ENCODE data around the gene ADPRH. TPM values are rescaled to one million over a fixed set of nuclear protein-coding genes. Genes with fewer than 3 reads are reported as not detected.
"Not testable (repeated sequence)": the region's sequence is repeated elsewhere in the genome, so short reads cannot be mapped to it uniquely, and the experiment has no call there.

Gene ADPRH
- polyA plus RNA-seq, 2 of the 4 experiments (the other 2 are of a cell fraction), result 3.7 to 3.8 TPM

DNA sequence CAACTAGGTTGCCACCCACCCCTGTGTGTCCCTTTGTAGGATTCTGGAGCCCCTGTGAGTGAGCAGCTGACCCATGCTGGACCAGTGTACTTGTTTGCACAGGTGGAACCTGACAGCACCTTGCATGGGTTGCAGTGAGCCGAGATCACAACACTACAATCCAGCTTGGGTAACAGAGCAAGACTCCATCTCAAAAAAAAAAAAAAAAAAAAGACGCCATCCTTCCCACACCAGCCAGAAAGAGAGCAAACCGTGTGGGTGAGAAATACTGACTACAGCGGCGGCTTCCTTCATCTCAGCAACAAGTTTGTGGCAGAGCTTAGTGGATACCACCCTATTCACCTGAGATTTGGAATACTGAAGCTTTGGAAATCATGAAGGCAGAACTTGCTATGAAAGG lies 19.1 kb upstream of the ADPRH start:
- 0 out of 3 replicates have a peak, but pooled peaks cover 3% of the 10 kb centered on the region for H3K4me1 ChIP-seq
- POLR2A ChIA-PET, result no interaction called here
- no peak overlapping the region for H3K27ac ChIP-seq
- no peak for FAIRE-seq
- no peak for DNase-seq (ENCODE audit: low read depth in 1 of 2, low spot score in 1 of 2)
- H3K4me3 ChIP-seq, result no peak overlapping the region
- TF ChIP-seq, protein P1, sequence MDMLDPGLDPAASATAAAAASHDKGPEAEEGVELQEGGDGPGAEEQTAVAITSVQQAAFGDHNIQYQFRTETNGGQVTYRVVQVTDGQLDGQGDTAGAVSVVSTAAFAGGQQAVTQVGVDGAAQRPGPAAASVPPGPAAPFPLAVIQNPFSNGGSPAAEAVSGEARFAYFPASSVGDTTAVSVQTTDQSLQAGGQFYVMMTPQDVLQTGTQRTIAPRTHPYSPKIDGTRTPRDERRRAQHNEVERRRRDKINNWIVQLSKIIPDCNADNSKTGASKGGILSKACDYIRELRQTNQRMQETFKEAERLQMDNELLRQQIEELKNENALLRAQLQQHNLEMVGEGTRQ (IDR thresholded peaks at IDR 0.05), result no peak
- TF ChIP-seq, protein P2, sequence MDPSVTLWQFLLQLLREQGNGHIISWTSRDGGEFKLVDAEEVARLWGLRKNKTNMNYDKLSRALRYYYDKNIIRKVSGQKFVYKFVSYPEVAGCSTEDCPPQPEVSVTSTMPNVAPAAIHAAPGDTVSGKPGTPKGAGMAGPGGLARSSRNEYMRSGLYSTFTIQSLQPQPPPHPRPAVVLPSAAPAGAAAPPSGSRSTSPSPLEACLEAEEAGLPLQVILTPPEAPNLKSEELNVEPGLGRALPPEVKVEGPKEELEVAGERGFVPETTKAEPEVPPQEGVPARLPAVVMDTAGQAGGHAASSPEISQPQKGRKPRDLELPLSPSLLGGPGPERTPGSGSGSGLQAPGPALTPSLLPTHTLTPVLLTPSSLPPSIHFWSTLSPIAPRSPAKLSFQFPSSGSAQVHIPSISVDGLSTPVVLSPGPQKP (IDR thresholded peaks at IDR 0.05; ENCODE audit: low read depth, low read length), result no peak
- TF ChIP-seq JUN (IDR thresholded peaks at IDR 0.05) (no peak), NFE2L2 (conservative IDR thresholded peaks at IDR 0.05; ENCODE audit: low read length) (no peak), KDM1A (IDR thresholded peaks at IDR 0.05; ENCODE audit: low read depth) (no peak)
- TF ChIP-seq, protein P3, sequence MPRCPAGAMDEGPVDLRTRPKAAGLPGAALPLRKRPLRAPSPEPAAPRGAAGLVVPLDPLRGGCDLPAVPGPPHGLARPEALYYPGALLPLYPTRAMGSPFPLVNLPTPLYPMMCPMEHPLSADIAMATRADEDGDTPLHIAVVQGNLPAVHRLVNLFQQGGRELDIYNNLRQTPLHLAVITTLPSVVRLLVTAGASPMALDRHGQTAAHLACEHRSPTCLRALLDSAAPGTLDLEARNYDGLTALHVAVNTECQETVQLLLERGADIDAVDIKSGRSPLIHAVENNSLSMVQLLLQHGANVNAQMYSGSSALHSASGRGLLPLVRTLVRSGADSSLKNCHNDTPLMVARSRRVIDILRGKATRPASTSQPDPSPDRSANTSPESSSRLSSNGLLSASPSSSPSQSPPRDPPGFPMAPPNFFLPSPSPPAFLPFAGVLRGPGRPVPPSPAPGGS (IDR thresholded peaks at IDR 0.05), result no peak
- peak in 1 of 2 experiments; percentile 15; a peak in 2 of 6 replicates for ATAC-seq
- CTCF ChIA-PET, result interaction anchor here (0.6 to 2.8 kb wide), 14 partner anchors 9 to 689 kb away, joined by 3 to 15 read pairs (median 4); no protein-coding TSS in a partner anchor
- H3K4me2 ChIP-seq, result no peak overlapping the region
- 64% methylated on average over 5 of the region's 5 CpGs for WGBS (ENCODE audit: missing lambda C conversion rate)
- no peaks in the 10 kb centered on the region for H3K9me3 ChIP-seq

DNA sequence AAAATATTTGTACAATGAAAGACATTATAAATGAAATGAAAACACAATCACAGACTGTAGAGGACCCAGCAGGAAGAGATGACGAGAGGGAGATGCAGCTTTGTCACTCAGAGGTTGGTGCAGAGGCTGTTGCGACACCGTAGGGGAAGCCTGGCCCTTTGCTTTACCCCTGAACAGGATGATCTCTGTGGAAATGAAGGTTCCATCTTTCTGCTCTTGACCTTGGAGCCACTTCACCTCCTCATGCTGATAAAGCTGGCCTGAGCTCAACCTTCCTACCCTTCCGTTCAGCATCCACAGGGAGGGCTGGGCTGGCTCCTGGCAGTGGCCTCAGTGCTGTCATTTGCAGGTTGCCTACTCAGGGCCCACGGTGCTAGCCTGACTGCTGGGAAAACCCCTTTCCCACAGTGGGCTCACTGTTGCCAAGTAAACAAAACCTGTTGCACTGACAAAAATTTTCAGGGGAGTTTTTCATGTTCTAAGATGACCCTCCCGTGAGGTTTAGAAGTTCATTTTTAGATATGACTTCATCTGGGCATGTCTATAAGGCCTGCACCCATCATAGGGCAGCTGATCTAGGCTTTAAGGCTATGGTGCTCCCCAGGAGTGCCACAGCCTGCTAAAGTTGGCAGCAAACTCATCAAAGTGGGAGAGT lies 16.9 kb upstream of the ADPRH start:
- no peak for FAIRE-seq
- H3K4me1 ChIP-seq, result 0 out of 3 replicates have a peak, but pooled peaks cover 3% of the 10 kb centered on the region
- ATAC-seq, result no peak
- no peak overlapping the region for H3K4me3 ChIP-seq
- POLR2A ChIA-PET, result no interaction called here
- no peak overlapping the region for H3K4me2 ChIP-seq
- no peaks in the 10 kb centered on the region for H3K9me3 ChIP-seq
- DNase-seq (ENCODE audit: low read depth in 1 of 2, low spot score in 1 of 2), result no peak
- TF ChIP-seq CEBPB (IDR thresholded peaks at IDR 0.05), result peak in 1 of 2 experiments; percentile 32; a peak in 2 of 4 replicates
- TF ChIP-seq HEYL (CRISPR knock-in tag; IDR thresholded peaks at IDR 0.05), result no peak
- 68% methylated on average over 6 of the region's 6 CpGs for WGBS (ENCODE audit: missing lambda C conversion rate)
- H3K27ac ChIP-seq, result no peak overlapping the region
- CTCF ChIA-PET, result no interaction called here

DNA sequence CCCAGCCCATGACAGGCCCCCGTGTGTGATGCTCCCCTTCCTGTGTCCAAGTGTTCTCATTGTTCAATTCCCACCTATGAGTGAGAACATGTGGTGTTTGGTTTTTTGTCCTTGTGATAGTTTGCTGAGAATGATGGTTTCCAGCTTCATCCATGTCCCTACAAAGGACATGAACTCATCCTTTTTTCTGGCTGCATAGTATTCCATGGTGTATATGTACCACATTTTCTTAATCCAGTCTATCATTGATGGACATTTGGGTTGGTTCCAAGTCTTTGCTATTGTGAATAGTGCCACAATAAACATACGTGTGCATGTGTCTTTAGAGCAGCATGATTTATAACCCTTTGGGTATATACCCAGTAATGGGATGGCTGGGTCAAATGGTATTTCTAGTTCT lies 16.0 kb upstream of the ADPRH start:
- CTCF ChIA-PET; H3K4me2 ChIP-seq; POLR2A ChIA-PET; H3K4me1 ChIP-seq; ATAC-seq; H3K27ac ChIP-seq; H3K9me3 ChIP-seq; DNase-seq (ENCODE audit: low read depth in 1 of 2, low spot score in 1 of 2); H3K4me3 ChIP-seq; FAIRE-seq: not testable (repeated sequence)
- 69% methylated on average over 2 of the region's 2 CpGs for WGBS (ENCODE audit: missing lambda C conversion rate)

DNA sequence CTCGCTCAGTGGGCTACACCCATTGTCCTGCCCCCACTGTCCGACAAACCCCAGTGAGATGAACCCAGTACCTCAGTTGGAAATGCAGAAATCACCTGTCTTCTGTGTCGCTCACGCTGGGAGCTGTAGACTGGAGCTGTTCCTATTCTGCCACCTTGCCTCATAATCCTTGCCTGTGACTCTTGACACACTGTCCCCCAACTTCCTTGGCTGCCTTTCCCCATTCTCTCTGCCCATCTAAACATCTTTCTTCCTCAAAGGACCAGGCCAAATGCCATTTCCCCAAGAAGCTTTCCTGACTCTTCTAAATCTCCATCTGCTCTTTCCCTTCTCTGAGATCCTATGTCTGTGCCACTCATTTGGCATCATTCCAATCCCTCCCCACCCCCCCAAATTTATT lies 10.1 kb upstream of the ADPRH start:
- no peak for FAIRE-seq
- 72% methylated on average over 4 of the region's 4 CpGs for WGBS (ENCODE audit: missing lambda C conversion rate)

DNA sequence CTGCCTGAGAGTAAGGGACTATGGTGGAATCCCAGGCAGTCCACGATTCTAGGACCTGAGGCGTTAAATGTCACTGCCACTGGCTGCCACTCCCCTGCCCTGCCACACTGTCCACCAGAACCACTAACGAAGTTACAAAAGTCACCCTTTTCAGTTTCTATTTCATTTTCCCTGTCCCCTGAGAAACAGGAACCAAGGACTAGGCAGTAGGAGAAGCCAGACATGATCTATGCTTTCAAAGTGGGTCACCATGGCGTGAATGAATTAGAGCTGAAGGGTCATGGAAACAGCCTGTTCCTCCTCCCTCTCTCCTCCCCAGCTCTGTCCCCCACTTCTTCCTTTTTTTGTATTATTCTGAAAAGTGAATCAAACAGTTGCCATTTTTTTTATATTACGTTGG lies 9.1 kb upstream of the ADPRH start:
- ChIA-PET CTCF (interaction anchor here (1.1 to 1.4 kb wide), 2 partner anchors 10 to 43 kb away, joined by 4 read pairs; no protein-coding TSS in a partner anchor), POLR2A (no interaction called here)
- Histone ChIP-seq H3K9me3 (no peaks in the 10 kb centered on the region), H3K4me2 (no peak overlapping the region), H3K27ac (no peak overlapping the region), H3K4me1 (no peaks in the 10 kb centered on the region), H3K4me3 (no peak overlapping the region)
- WGBS (ENCODE audit: missing lambda C conversion rate), result 69% methylated on average over 5 of the region's 5 CpGs
- ATAC-seq, result no peak
- FAIRE-seq, result no peak
- DNase-seq (ENCODE audit: low read depth in 1 of 2, low spot score in 1 of 2), result no peak
- TF ChIP-seq HDAC2 (IDR thresholded peaks at IDR 0.05), result no peak
- no peak for TF ChIP-seq FOXS1 (CRISPR knock-in tag; IDR thresholded peaks at IDR 0.05)
- TF ChIP-seq TP53 (CRISPR knock-in tag; IDR thresholded peaks at IDR 0.05), result no peak
- TF ChIP-seq, protein P4, sequence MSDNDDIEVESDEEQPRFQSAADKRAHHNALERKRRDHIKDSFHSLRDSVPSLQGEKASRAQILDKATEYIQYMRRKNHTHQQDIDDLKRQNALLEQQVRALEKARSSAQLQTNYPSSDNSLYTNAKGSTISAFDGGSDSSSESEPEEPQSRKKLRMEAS (IDR thresholded peaks at IDR 0.05), result no peak
- no peak for TF ChIP-seq HOXB13 (CRISPR knock-in tag; IDR thresholded peaks at IDR 0.05; ENCODE audit: low read depth)
- TF ChIP-seq, protein P3 (IDR thresholded peaks at IDR 0.05), result no peak
- TF ChIP-seq, protein P1 (IDR thresholded peaks at IDR 0.05), result no peak
- TF ChIP-seq, protein P5, sequence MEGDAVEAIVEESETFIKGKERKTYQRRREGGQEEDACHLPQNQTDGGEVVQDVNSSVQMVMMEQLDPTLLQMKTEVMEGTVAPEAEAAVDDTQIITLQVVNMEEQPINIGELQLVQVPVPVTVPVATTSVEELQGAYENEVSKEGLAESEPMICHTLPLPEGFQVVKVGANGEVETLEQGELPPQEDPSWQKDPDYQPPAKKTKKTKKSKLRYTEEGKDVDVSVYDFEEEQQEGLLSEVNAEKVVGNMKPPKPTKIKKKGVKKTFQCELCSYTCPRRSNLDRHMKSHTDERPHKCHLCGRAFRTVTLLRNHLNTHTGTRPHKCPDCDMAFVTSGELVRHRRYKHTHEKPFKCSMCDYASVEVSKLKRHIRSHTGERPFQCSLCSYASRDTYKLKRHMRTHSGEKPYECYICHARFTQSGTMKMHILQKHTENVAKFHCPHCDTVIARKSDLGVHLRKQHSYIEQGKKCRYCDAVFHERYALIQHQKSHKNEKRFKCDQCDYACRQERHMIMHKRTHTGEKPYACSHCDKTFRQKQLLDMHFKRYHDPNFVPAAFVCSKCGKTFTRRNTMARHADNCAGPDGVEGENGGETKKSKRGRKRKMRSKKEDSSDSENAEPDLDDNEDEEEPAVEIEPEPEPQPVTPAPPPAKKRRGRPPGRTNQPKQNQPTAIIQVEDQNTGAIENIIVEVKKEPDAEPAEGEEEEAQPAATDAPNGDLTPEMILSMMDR (IDR thresholded peaks at IDR 0.05), result no peak
- no peak for TF ChIP-seq CHD2 (IDR thresholded peaks at IDR 0.05; ENCODE audit: low read length, partially characterized antibody)
- TF ChIP-seq HEYL (CRISPR knock-in tag; IDR thresholded peaks at IDR 0.05), result no peak
- TF ChIP-seq PHF8 (IDR thresholded peaks at IDR 0.05; ENCODE audit: borderline replicate concordance, low read depth), result no peak
- no peak for TF ChIP-seq RARB (CRISPR knock-in tag; IDR thresholded peaks at IDR 0.05)

More for the DNA sequence above, 10.1 kb upstream of the ADPRH start:
- H3K4me2 ChIP-seq, result no peak overlapping the region
- H3K27ac ChIP-seq, result no peak overlapping the region
- no peaks in the 10 kb centered on the region for H3K9me3 ChIP-seq
- no peaks in the 10 kb centered on the region for H3K4me1 ChIP-seq
- ChIA-PET CTCF (interaction anchor here (1.1 to 1.7 kb wide), 4 partner anchors 9 to 42 kb away, joined by 3 to 4 read pairs (median 4); no protein-coding TSS in a partner anchor), POLR2A (no interaction called here)
- DNase-seq (ENCODE audit: low read depth in 1 of 2, low spot score in 1 of 2) (no peak), ATAC-seq (no peak)
- no peak for TF ChIP-seq ZFP36 (IDR thresholded peaks at IDR 0.05; ENCODE audit: borderline replicate concordance, partially characterized antibody)
- TF ChIP-seq ZSCAN20 (CRISPR knock-in tag; IDR thresholded peaks at IDR 0.05), result no peak
- H3K4me3 ChIP-seq, result no peak overlapping the region

Measured in A549 (cell line).